ENCODE data around the gene MYOF. TPM values are rescaled to one million over a fixed set of nuclear protein-coding genes. Genes with fewer than 3 reads are reported as not detected.

MYOF gene
- total RNA-seq, 3 donors from 2014 or later, result 55.0 to 90.7 (median 85.5) TPM

GRCh38 chr10:93491602-93492121 lies 9.5 kb upstream of the MYOF start:
- intact Hi-C loops (cut with DNase I, micrococcal nuclease), result no loop called here
- no peaks in the 10 kb centered on the region for H3K36me3 ChIP-seq (ENCODE audit: low read depth)
- DNase-seq (no peak), ATAC-seq (no peak)
- peaks cover 3% of the 10 kb centered on the region for H3K4me1 ChIP-seq (ENCODE audit: low read depth)
- H3K4me3 ChIP-seq, result no peak overlapping the region
- TF ChIP-seq CTCF (IDR thresholded peaks at IDR 0.05), result no peak
- no peaks in the 10 kb centered on the region for H3K9me3 ChIP-seq

GRCh38 chr10:93488956-93489528 lies 6.9 kb upstream of the MYOF start:
- no peaks in the 10 kb centered on the region for H3K36me3 ChIP-seq (ENCODE audit: low read depth)
- no peaks in the 10 kb centered on the region for H3K4me1 ChIP-seq (ENCODE audit: low read depth)
- intact Hi-C loops (cut with DNase I, micrococcal nuclease), result no loop called here
- no peak overlapping the region for H3K4me3 ChIP-seq
- DNase-seq (no peak), ATAC-seq (no peak)
- H3K9me3 ChIP-seq, result no peaks in the 10 kb centered on the region
- no peak for TF ChIP-seq CTCF (IDR thresholded peaks at IDR 0.05)

- DNase-seq (no peak), ATAC-seq (no peak)
- intact Hi-C loops (cut with DNase I, micrococcal nuclease), result no loop called here
- H3K4me1 ChIP-seq (ENCODE audit: low read depth), result no peaks in the 10 kb centered on the region
- H3K9me3 ChIP-seq, result no peaks in the 10 kb centered on the region
- H3K4me3 ChIP-seq, result no peak overlapping the region
- H3K36me3 ChIP-seq (ENCODE audit: low read depth), result no peaks in the 10 kb centered on the region
- no peak for TF ChIP-seq CTCF (IDR thresholded peaks at IDR 0.05)
Observed at GRCh38 chr10:93485690-93486089, 3.6 kb upstream of the MYOF start.

GRCh38 chr10:93481637-93482144 lies 443 bp downstream of the MYOF start:
- no peak for TF ChIP-seq CTCF (IDR thresholded peaks at IDR 0.05)
- ATAC-seq (peak; percentile 54), DNase-seq (no peak)
- Histone ChIP-seq H3K4me3 (peak overlapping the region; percentile 21), H3K4me1 (ENCODE audit: low read depth) (peaks cover 4% of the 10 kb centered on the region), H3K36me3 (ENCODE audit: low read depth) (no peaks in the 10 kb centered on the region), H3K9me3 (no peaks in the 10 kb centered on the region)
- intact Hi-C loops (cut with DNase I, micrococcal nuclease), result loop anchor here (2.0 to 5.0 kb wide), 2 partner anchors 104 to 105 kb away; no protein-coding TSS in a partner anchor

- intact Hi-C loops (cut with DNase I, micrococcal nuclease), result no loop called here
- Histone ChIP-seq H3K36me3 (ENCODE audit: low read depth) (no peaks in the 10 kb centered on the region), H3K4me1 (ENCODE audit: low read depth) (peaks cover 18% of the 10 kb centered on the region), H3K4me3 (no peak overlapping the region), H3K9me3 (no peaks in the 10 kb centered on the region)
- DNase-seq (no peak), ATAC-seq (no peak)
- no peak for TF ChIP-seq CTCF (IDR thresholded peaks at IDR 0.05)
Observed at GRCh38 chr10:93478873-93479272, 3.3 kb downstream of the MYOF start.
